A549 treated with RU486 at 1 μM for 4 hours (cell line): ENCODE data around the gene GTF2H2C. TPM values are rescaled to one million over a fixed set of nuclear protein-coding genes. Genes with fewer than 3 reads are reported as not detected.

ENCODE experiments used
- total RNA-seq: library from RNA; stranded (reverse); fragments of 200-300 nt; extraction: Qiagen RNA extraction; gene quantifications from 5 replicates; pipeline ENCODE4 v1.2.3, GENCODE V29; 2022; ENCODE audit warnings: low read depth

Gene GTF2H2C
- 24.9 to 40.2 TPM (median 35.1 TPM) in 5 replicates for total RNA-seq

GRCh38 chr5:69559908-69560330 lies at the start of gene GTF2H2C:
GTF2H2C (plus strand) TSS chr5:69560191; CDS start chr5:69565133, 4,942 bp downstream.

Other genes starting within 250 kb of the GTF2H2C start
- gene CCDC125, start 227.4 kb upstream of the GTF2H2C start, total RNA-seq = 2.4 to 3.7 TPM (median 3.3 TPM) in 5 replicates
- gene AK6, start 190.7 kb upstream of the GTF2H2C start, total RNA-seq = 27.1 to 63.2 TPM (median 47.9 TPM) in 5 replicates
- gene TAF9, start 190.7 kb upstream of the GTF2H2C start, total RNA-seq = 121 to 148 TPM (median 139 TPM) in 5 replicates
- gene RAD17, start 190.4 kb upstream of the GTF2H2C start, total RNA-seq = 13.5 to 17.1 TPM (median 15.8 TPM) in 5 replicates
- 2.5 to 2.9 TPM (median 2.6 TPM) in 5 replicates for gene MARVELD2, start 145.1 kb upstream of the GTF2H2C start, total RNA-seq
- gene OCLN, start 67.4 kb upstream of the GTF2H2C start, total RNA-seq = 11.7 to 18.6 TPM (median 12.4 TPM) in 5 replicates